ENCODE measurements around the gene SRCAP.

The SRCAP gene

DNA sequence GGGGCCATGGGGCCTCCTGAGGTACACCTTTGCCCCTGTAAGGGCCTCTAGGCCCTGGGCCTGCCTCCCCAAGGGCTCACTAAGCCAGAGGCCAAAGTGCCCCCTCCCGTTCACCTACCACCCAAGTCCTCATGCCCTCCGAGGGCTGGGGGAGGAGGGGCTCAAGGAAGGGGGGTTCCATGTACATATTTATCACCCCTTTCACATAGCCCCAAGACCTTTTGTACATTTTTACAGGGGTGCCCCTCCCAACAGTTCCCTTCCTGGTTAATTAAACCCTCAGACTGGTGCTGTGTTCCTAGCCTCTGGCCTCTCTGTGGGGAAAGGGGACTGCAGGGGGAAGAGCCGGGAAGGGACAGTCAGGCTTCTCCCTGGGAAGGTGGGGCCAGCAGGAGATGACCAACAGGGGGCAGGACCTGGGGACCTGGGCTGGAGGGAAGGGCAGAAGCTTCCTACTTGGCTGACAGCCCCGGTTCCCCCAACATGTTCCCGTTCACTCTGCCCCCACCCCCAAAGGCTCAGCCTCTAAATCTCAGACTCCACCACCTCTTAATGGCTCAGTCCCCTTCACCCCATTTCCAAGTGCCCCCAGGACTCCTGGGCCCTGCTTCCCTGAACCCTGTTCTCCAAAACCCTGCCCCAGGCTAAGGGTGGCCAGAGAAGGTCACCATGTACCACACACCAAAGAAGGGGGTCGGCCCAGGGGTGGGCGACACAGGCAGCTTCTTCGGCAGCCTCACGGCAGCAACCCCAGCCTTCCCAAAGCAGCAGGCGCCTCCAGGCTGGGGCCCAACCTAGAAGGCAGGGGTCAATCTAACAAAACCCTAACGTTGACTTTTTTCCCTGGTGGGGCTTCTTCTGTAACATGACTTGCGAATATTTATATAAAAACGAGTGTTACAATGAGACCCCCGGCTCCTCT is 28.8 kb upstream of the SRCAP start:
- TF ChIP-seq, protein P1, sequence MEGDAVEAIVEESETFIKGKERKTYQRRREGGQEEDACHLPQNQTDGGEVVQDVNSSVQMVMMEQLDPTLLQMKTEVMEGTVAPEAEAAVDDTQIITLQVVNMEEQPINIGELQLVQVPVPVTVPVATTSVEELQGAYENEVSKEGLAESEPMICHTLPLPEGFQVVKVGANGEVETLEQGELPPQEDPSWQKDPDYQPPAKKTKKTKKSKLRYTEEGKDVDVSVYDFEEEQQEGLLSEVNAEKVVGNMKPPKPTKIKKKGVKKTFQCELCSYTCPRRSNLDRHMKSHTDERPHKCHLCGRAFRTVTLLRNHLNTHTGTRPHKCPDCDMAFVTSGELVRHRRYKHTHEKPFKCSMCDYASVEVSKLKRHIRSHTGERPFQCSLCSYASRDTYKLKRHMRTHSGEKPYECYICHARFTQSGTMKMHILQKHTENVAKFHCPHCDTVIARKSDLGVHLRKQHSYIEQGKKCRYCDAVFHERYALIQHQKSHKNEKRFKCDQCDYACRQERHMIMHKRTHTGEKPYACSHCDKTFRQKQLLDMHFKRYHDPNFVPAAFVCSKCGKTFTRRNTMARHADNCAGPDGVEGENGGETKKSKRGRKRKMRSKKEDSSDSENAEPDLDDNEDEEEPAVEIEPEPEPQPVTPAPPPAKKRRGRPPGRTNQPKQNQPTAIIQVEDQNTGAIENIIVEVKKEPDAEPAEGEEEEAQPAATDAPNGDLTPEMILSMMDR (IDR thresholded peaks at IDR 0.05; ENCODE audit: borderline replicate concordance, insufficient read depth, low read depth, low read length): no peak
- H3K4me3 ChIP-seq (ENCODE audit: low read depth, low read length): no peak overlapping the region

DNA sequence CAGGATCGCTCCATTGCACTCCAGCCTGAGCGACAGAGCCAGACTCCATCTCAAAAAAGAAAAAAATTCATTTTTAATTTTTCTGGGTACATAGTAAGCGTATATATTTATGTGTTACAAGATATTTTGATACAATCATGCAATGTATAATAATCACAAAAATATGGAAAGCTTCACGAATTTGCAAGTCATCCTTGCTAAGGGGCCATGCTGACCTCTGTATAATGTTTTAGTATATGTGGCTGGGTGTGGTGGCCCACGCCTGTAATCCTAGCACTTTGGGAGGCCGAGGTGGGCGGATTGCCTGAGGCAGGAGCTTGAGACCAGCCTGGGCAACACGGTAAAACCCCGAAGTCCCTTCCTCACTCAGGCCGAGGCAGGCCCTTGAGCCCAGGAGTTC is 23.8 kb upstream of the SRCAP start:
- no peak overlapping the region for H3K4me3 ChIP-seq (ENCODE audit: low read depth, low read length)
- TF ChIP-seq, protein P1 (IDR thresholded peaks at IDR 0.05; ENCODE audit: borderline replicate concordance, insufficient read depth, low read depth, low read length): no peak

DNA sequence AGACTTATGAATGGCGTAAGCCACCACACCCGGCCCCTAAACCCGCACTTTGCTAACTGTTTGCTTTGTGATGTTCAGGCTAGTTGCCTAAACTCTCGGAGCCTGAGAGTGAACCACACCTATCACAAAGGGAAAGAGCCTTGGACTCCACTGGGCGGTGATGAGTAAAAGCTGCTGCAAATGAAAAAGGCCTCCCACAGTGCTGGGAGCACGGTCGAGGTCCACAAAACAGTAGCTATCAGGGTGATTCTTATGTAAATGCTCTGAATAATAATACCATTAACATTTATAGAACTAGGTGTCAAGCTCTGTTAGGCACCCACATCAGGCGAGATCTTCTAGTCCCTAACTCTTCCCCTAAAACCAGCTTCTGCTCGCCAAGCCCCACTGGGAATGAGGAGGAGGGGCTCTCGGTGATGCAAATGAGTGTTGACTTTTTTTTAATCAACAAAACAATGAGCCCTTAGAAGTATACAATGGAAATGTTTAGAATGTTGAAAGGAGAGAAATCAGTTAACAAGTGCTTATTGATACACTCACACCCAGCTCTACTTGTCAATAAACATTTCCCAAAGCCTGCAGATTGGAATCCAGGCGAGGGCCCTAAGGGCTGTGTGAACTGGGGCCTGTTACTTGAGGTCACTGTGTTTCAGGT is 20.9 kb upstream of the SRCAP start:
- TF ChIP-seq, protein P1 (IDR thresholded peaks at IDR 0.05; ENCODE audit: borderline replicate concordance, insufficient read depth, low read depth, low read length): no peak
- H3K4me3 ChIP-seq (ENCODE audit: low read depth, low read length): no peak overlapping the region

DNA sequence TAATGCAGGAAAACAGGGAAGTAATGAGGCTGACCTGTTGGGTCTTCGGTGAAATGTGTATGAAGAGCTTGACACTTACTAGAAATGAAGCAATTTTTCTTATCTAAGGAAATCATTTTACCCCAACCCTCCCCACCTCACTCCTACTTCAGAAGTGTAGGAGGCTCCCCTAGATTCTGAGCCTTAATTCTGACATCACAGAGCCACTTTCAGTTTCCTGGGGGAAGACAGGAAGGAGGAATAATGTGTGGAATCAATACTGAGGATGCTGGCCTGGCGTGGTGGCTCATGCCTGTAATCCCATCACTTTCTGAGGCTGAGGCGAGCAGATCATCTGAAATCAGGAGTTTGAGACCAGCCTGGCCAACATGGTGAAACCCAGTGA is 20.4 kb upstream of the SRCAP start:
- TF ChIP-seq, protein P1 (IDR thresholded peaks at IDR 0.05; ENCODE audit: borderline replicate concordance, insufficient read depth, low read depth, low read length): no peak
- no peak overlapping the region for H3K4me3 ChIP-seq (ENCODE audit: low read depth, low read length)

DNA sequence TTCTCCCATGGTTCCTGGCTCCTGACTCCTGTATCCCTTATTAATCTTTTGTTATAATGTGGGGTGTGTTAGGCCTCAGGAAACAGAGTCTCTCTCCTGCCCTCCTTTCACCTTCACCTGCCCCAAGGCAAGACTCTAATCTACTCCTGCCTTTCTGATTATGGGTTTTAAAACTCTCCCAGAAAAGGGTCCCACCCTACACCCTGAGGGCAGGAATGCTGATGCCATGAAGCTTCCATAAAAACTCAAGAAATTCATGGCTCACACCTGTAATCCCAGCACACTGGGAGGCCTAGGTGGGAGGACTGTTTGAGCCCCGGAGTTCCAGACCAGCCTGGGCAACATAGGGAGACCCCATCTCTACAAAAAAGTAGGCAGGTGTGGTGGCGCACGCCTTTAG is 18.6 kb upstream of the SRCAP start:
- TF ChIP-seq, protein P1 (IDR thresholded peaks at IDR 0.05; ENCODE audit: borderline replicate concordance, insufficient read depth, low read depth, low read length): no peak
- no peak overlapping the region for H3K4me3 ChIP-seq (ENCODE audit: low read depth, low read length)

DNA sequence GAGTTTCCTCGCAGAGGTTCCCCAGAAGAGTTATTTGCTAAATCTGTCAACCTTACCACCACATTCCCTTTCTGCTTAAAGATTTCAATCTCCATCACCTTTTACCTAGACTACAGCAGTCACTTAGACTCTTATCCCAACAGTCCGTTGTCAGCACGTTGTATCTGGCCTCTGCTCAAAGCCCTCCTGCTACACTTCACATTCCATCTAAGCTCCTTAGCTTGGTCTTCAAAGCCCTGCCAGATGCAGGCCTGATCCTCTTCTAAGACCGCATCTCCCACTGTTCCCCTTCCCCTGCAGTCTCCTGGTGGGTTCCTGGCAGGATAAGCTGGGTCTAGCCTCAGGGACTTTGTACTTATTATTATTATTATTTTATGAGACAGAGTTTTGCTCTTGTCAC is 10.3 kb upstream of the SRCAP start:
- TF ChIP-seq, protein P1 (IDR thresholded peaks at IDR 0.05; ENCODE audit: borderline replicate concordance, insufficient read depth, low read depth, low read length): no peak
- H3K4me3 ChIP-seq (ENCODE audit: low read depth, low read length): no peak overlapping the region
